ENCODE results near the gene SPINT1.

The SPINT1 gene, protein sequence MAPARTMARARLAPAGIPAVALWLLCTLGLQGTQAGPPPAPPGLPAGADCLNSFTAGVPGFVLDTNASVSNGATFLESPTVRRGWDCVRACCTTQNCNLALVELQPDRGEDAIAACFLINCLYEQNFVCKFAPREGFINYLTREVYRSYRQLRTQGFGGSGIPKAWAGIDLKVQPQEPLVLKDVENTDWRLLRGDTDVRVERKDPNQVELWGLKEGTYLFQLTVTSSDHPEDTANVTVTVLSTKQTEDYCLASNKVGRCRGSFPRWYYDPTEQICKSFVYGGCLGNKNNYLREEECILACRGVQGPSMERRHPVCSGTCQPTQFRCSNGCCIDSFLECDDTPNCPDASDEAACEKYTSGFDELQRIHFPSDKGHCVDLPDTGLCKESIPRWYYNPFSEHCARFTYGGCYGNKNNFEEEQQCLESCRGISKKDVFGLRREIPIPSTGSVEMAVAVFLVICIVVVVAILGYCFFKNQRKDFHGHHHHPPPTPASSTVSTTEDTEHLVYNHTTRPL

DNA sequence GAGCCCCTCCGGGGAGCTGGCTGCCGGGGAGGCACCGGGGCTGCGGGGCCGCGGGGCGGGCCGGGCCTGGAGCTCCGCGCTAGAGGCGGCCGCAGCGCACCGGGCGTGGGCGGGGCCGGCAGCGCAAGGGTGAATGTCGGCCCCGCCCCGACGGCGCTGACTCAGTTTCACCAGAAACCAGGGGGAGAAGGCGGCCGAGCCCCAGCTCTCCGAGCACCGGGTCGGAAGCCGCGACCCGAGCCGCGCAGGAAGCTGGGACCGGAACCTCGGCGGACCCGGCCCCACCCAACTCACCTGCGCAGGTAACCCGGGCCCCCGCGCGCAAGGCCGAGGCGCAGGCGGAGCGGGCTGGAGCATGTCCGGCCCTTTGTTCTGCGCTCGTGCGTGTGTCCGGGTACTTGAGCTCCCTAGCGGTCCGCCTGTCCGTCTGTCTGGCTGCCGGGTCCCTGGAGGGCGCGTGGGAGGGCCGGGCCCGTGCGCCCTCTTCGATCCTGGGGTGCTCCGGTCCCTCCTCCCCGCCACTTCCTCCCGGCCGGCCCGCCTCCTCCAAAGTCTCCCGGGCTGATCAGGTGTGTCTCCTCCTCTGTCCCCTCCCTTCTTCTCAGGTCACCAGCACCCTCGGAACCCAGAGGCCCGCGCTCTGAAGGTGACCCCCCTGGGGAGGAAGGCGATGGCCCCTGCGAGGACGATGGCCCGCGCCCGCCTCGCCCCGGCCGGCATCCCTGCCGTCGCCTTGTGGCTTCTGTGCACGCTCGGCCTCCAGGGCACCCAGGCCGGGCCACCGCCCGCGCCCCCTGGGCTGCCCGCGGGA lies at the start of gene SPINT1:
TSS of gene SPINT1 (plus strand) at position 164 of the 811 bp plus-strand sequence. CDS start at position 671, 507 bp downstream.
- no peak for DNase-seq

DNA sequence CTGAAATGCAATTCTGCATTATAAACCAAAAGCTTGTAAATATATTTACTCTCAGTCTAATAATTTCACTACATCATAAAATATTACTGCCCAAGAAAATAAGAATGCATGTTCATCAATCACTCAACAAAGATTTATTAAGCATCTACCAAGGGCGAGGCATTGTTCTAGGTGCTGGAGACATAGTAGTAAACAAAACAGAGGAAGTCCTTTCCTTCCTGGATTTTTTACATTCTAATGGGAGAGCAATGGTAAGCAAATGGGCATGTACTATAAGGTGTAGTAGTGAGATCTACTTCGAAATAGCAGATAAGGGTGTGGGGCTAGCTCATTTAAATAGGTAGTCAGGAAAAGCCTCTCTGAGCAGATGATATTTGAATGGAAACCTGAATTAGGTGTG lies 47.8 kb upstream of the SPINT1 start:
- DNase-seq = no peak

DNA sequence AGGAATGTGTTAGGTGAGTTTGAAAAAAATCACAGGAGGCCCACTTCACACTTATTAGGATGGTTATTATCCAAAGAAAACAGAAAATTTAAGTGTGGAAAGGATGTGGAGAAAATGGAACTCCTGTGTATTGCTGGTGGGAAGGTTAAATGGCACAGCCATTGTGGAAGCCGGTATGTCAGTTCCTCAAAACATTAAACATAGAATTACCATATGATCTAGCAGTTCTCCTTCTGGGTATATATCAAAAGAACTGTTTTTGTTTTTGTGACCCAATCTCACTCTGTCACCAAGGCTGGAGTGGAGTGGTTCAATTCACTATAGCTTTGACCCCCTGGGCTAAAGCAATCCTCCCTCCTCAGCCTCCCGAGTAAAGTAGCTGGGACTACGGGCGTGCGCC lies 47.3 kb upstream of the SPINT1 start:
- DNase-seq = no peak

DNA sequence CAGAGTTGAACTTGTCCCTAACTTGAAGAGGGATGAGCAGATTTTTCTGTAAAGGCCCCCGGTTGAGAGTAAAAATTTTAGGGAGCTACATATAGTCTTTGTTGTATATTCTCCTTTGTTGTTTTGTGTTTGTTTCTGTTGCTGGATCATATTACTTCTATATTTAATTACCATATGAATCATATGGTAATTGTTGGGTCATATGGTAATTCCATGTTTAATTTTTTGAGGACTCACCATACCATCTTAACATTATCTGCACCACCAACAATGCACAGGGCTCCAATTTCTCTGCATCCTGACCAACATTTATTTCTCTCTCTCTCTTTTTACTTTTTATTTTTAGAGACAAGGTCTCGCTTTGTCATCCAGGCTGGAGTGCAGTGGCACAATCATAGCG lies 44.3 kb upstream of the SPINT1 start:
- DNase-seq = no peak

DNA sequence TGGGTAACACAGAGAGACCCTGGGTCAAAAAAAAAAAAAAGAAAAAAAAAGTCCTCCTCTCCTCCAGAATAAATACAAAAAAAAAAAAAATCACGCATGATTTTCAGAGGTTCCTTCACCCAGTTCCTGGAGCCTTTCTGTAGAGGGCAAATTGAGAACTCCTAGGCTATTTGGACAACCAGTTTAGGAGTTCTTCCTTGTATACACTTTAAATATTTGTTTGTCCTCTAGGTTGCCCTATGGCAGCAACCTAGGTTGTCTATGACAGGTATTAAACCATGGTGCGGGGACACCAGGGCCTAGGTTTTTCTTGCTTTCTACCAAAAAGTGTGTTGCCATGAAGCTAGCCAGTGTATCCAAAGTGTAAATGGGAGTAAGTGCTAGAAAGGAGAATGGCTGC lies 40.8 kb upstream of the SPINT1 start:
- no peak for DNase-seq

DNA sequence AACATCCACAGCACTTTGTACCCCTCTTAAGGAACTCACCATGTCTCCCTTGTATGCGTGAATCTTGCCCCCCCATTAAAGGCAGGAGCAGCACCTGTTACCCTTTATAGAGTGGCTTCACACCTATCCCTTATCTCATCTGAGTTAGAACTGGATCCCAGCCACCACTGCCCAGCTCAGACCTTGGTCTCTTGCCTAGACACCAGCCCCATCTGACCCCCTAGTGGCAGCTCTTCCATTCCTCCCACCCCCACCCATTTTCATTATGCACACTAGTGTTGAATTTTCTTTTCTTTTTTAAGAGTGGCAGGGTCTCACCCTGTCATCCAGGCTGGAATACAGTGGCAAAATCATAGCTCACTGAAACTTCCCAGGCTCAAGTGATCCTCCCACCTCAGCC lies 40.2 kb upstream of the SPINT1 start:
- DNase-seq = no peak

DNA sequence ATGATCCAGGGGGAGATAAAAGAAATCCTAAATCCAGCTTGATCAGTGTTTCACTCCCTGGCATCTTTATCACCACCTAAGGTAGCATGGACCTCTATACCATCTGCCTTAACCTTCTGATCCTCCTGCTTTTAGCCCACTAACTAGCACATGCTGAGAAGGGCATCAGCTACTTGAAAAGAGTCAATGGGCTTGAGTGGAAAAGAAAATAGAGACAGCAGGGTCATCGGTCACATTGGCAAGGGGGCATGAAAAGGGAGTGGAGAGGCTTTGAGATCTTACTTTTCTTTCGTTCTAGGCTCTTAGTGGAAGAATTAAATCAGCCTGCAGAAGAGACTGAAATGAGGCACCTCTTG lies 37.2 kb upstream of the SPINT1 start:
- DNase-seq = no peak

DNA sequence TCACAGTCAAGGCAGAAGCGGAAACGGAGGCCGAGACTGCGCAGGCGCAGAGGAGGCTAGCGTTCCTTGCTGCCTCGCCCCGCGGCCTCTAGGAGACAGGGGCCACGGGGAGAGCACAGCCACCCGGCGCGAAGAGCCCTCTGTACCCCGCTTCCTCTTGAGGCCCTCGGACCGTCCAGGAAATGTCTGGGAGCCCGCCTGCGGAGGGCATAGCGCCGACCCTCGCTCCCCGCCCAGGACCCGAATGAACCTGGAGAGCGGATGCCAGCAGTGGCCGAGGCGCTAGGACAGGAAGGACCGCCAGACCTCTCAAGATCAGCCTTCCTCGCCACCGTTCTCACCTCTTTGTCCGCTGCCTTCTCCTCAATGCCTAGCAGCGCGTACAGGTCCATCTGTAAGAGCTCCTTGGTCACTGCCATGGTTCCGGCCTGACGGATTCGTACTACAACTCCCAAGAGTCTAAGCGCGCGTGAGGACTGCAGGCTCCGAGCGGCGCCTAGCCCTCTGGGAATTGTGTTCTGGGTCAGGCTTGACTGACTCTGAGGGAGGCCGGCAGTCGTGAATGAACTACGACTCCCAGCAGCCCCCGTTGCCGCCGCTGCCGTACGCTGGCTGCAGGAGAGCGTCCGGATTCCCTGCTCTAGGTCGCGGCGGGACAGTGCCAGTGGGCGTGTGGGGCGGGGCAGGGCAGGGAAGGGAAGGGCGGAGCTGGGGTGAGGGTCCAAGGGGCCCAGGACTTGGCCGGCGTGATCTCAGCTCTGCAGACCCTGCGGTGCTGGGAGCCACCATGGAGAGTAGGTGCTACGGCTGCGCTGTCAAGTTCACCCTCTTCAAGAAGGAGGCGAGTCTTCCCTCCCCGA lies 36.6 kb upstream of the SPINT1 start, which contains the start of the genes DNAJC17 and ZFYVE19:
TSS of gene DNAJC17 (minus strand) at position 446 of the 860 bp plus-strand sequence. CDS start at position 419, 27 bp downstream.
TSS of gene ZFYVE19 (plus strand) at position 62 of the 860 bp plus-strand sequence. CDS start at position 563, 501 bp downstream.
- peak; percentile 76 to 99 (median 96) for DNase-seq

DNA sequence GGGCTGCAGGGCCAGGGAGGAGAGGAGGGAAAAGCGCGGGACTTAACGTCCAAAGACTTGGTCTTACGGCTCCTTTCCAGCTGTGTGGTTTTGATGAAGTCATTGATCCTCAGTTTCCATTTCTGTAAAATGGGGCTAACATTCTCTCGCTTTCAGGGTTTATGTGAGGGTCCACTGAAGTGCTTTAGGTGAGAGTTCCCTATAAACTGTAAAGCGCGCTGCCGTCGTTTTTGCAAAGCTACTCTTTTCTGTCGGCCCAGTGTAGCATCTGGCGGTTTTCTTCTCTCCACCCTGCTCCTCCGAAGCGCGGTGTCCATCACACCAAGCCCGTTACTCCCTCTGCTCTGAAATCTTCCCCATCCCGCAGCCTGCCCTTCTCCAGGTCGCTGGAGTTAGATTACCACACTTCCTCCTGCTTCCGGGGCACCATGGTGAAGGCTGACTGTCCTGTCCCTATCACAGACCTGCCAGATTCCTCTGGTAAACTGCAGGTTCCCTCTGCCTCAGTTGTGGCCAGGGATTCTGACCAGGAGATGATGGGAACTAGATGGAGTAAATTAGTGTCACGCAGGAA lies 35.9 kb upstream of the SPINT1 start:
- DNase-seq = no peak

DNA sequence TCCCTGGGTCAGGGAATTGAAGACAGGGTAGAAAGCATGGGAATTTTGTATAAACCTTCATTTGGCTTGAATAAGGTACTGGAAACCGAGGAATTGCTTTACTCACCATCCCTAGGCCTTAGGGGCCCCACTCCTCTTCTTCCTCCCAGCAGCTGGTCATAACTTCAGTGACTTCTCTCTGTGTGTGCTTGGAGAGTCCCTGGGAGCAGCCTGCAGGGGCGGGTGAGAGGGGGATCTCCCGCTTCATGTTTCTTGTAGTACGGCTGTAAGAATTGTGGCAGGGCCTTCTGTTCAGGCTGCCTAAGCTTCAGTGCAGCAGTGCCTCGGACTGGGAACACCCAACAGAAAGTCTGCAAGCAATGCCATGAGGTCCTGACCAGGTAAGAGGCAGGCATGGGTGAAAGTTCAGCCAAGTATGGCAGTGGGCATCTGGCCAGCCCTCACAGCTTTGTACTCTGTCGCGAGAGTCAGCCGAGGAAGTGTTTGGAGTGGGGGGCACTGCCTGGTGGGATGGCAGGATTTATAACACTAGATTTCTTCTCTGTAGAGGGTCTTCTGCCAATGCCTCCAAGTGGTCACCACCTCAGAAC lies 34.9 kb upstream of the SPINT1 start:
- DNase-seq = no peak

DNA sequence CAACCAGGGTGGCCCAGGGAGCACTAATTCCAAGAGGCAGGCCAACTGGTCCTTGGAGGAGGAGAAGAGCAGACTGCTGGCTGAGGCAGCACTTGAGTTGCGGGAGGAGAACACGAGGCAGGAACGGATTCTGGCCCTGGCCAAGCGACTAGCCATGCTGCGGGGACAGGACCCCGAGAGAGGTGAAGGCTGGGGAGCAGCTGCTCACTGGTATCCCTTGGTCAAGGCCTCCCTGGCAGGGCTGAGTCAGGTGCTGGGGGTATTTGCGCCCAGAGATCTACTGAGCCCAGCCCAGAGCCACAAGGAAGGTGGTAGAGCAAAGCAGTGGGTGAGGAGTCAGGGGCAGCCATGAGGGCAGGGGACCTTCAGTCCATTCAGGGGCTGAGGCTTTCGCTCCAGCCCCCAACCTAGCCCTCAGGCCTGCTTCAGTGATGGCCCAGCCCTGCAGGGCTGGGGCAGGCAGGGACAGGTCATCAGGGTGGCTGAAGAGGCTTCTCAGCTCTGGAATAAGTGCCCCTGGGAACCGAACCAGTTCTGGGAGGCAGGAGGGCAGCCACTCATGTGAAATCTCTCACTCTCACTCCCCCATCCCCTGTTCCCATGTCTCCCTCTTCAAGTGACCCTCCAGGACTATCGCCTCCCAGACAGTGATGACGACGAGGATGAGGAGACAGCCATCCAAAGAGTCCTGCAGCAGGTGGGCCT lies 31.0 kb upstream of the SPINT1 start:
- no peak for DNase-seq

DNA sequence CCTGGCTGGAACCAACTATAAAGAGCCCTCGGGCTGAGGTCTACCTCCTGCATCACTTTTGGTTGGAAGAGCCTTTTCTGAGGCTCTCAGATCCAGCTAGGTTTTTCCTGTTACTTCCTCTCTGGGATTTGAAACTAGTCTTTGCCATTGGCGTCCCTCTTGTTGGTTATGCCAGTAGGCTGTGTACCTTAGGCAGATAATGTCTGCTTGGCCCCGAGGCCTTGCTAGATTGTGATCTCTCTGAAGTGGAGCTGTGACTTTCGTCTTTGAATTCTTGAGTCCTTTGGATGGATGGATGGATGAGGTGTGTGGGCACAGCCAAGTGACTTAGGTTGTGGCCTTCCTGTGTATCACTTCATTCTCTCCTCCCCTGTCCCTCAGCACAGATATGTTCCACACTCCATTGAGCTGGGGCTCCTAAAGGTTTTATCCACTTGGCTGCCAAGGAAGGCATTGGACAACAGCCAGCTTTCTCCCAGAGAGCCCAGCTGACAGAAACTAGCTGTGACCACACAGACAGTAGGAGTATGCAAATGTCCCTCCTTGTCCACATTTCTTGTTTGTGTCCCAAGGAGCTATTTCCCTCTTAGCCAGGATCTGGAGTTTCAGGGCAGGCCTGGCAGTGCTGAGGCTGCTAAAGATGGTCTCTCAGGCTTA lies 28.7 kb upstream of the SPINT1 start:
- DNase-seq = peak in 16 of 51 donors; percentile 1 to 41 (median 14)

DNA sequence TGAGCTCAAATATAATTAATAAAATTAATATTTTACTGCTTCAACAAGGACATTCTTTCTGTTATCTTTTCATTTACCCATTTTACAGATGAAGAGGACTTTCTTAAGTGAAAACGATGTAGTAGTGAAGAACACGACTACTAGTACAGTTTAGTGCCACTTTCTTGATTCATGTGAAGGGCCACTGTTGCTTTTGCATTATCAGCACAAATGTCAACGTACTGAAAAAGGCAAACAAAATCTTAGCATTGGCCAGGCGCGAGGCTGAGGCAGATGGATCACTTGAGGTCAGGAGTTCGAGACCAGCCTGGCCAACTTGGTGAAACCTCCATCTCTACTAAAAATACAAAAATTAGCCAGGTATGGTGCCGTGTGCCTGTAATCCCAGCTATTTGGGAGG lies 24.8 kb upstream of the SPINT1 start:
- no peak for DNase-seq

DNA sequence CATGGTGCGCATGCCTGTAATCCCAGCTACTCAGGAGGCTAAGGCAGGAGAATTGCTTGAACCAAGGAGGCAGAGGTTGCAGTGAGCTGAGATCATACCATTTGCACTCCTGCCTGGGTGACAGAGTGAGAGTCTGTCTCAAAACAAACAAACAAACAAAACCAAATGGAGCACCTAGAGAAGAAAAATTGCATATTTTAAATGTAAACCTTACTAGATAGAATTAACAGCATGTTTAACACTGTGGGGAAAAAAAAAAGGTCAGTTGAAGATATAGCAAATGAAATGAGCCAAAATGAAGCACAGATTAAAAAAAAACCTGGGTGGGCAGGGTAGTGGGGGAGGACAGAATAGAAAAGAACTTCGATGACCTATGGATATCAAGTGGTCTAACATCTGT lies 22.7 kb upstream of the SPINT1 start:
- no peak for DNase-seq

DNA sequence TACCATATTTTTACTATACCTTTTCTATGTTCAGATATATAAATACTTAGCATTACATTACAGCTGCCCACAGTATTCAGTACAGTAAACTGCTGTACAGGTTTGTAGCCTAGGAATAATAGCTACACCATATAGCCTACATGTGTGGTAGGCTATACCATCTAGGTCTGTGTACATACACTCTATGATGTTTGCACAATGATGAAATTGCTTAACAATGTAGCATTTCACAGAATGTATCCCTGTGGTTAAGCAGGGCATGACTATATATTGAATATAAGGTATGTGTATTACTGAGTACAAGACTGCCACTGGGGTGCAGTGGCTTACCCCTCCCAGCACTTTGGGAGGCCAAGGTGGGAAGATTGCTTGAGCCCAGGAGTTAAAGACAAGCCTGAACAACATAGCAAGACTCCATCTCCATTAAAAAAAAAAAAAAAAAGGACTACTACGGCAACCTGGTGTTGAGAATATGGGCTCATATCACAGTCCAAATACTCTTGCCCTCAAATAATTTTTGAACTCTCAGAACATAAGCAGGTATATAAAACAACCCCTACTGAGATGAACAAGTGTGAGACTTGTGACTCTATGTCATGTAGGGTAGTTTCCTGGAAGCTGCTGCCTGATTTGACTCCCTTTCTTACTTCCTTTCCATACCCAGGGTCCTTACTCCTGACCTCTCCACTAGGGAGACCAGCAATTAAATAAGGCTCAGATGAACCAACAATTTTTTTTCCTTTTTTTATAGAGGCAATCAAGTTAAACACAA lies 20.1 kb upstream of the SPINT1 start:
- DNase-seq = no peak

DNA sequence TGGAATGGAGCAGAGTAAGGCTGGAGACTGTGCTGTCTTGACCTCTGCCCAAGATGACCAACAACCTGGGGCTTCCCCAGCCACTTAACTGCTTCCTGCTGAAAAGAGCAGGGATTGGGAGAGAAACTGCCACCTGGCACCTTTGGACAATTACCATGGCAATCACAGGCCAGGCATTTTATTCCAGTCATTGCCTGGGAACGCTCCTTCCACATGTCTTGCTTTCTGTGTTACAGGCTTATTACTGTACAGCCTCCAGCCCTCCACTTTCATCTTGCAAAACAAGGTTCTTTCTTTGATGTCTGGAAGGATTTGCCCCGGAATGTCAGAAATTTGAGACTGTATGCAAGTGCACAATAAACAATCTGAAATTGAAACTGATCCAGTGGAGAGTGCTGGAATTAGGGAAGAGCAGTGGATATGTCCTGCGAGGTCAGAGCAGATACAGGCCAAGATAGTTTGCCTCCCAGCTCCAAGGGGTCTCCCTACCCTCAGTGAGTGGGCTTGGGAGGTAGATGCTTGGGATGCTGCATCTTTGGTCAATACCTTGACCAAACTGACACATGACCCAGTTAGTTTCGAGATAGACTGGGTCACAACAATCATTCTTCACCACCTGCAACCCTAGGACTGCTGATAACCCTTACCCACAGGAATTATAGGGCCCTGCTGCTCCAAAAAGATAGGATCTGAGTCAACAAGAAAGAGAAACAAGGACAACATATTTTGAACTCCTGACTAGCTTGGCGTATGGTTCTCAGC lies 18.0 kb upstream of the SPINT1 start:
- DNase-seq = no peak

DNA sequence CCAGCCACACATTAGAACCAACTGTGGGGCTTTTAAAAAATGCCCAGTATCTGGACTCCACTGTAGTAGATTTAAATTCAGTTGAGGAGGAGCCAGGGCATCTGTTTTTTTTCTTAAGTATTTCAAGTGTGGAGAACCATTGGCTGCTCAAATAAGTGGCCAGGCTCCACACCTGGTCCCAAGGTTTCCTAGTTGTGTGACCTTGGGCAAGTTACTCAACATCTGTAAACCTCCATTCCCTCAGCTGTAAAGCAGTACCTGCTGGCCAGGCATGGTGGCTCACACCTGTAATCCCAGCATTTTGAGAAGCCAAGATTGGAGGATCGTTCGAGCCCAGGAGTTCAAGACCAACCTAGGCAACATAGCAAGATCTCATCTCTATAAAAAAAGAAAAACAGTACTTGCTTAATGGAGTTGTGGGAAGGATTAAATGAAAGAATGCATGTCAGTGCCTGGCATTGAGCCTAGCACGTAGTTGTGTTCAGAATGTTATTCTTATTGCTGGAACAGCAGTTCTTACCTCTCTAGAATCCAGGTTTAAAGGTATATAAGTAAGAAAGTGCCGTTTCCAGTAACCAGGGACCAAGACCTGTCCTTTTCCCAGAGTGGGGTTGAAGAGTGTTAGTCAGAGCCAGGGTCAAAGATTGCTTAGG lies 17.3 kb upstream of the SPINT1 start:
- no peak for DNase-seq
